Smooth muscle cell (in vitro differentiated cells): ENCODE measurements around the gene AKAP6. TPM values are rescaled to one million over a fixed set of nuclear protein-coding genes. Genes with fewer than 3 reads are reported as not detected.

Experiments
- DNase-seq: peaks from one replicate; lab custom pipeline; 2025; ENCODE audit not compliant: unreplicated experiment; lab: John Stamatoyannopoulos, UW
- H2AFZ ChIP-seq: fragments of 200-600 bp; sonication (generic); 2 replicates; pipeline ENCODE4 v1.6.0; 2016; ENCODE audit warnings: antibody characterized with exemption, low read depth, mild to moderate bottlenecking
- H3F3A ChIP-seq: fragments of 200-600 bp; sonication (generic); 2 replicates; pipeline ENCODE4 v1.6.0; 2017; ENCODE audit warnings: antibody characterized with exemption, low read depth
- H3K27ac ChIP-seq: fragments of 200-600 bp; sonication (generic); 2 replicates; pipeline ENCODE4 v1.5.1; 2016; ENCODE audit warnings: low read depth, mild to moderate bottlenecking
- H3K27me3 ChIP-seq: fragments of 200-600 bp; sonication (generic); 2 replicates; pipeline ENCODE4 v1.6.1; 2016; ENCODE audit warnings: low read depth, mild to moderate bottlenecking
- H3K36me3 ChIP-seq: fragments of 200-600 bp; sonication (generic); 2 replicates; pipeline ENCODE4 v1.5.1; 2016; ENCODE audit warnings: low read depth
- H3K4me1 ChIP-seq: fragments of 200-600 bp; sonication (generic); 2 replicates; pipeline ENCODE4 v1.5.1; 2016; ENCODE audit warnings: low read depth
- H3K4me2 ChIP-seq: fragments of 200-600 bp; sonication (generic); 2 replicates; pipeline ENCODE4 v1.6.0; 2016; ENCODE audit warnings: mild to moderate bottlenecking
- H3K4me3 ChIP-seq: fragments of 200-600 bp; sonication (generic); 2 replicates; pipeline ENCODE4 v1.5.1; 2016; ENCODE audit warnings: mild to moderate bottlenecking
- H3K79me2 ChIP-seq: fragments of 200-600 bp; sonication (generic); 2 replicates; pipeline ENCODE4 v1.6.0; 2016; ENCODE audit warnings: low read depth, mild to moderate bottlenecking
- H3K9ac ChIP-seq: fragments of 200-600 bp; sonication (generic); 2 replicates; pipeline ENCODE4 v1.6.0; 2016; ENCODE audit warnings: low read depth
- H3K9me3 ChIP-seq: fragments of 200-600 bp; sonication (generic); replicated peaks from 2 replicates; pipeline ENCODE4 v1.5.1; 2016; ENCODE audit warnings: low read depth
- H4K20me1 ChIP-seq: fragments of 200-600 bp; sonication (generic); 2 replicates; pipeline ENCODE4 v1.6.0; 2016; ENCODE audit warnings: low read depth
- CTCF ChIP-seq: fragments of 200-600 bp; sonication (generic); IDR thresholded peaks from 2 replicates; pipeline ENCODE4 v1.5.1; 2017; ENCODE audit warnings: borderline replicate concordance, mild to moderate bottlenecking, antibody characterized with exemption; ENCODE audit not compliant: insufficient read depth, poor library complexity, severe bottlenecking
- WGBS: methylation state at CpG from one replicate; pipeline ENCODE4 v1.1.7; 2016; ENCODE audit warnings: low lambda C conversion rate; 5-methylcytosine and 5-hydroxymethylcytosine counted together
- polyA plus RNA-seq: library from polyadenylated mRNA; unstranded; fragments of >200 nt; fragmentation: Nextera tagmentation; extraction: Ambion mirVana; gene quantifications from 2 replicates; pipeline ENCODE4 v1.2.1, GENCODE V29; 2016
- total RNA-seq: library from RNA; depleted of rRNA; stranded (reverse); fragments of >200 nt; gene quantifications from 2 replicates; pipeline ENCODE4 v1.2.3, GENCODE V29; 2014

AKAP6 gene
- total and polyA plus RNA-seq, 2 experiments from 2014 or later, result 1.3 to 6.4 TPM

GRCh38 chr14:32313844-32314376, 15.2 kb upstream of the AKAP6 start:
- no peaks in the 10 kb centered on the region for H3K9me3 ChIP-seq
- peaks cover 4% of the 10 kb centered on the region for H3K4me1 ChIP-seq
- no peak overlapping the region for H3K4me3 ChIP-seq
- no peak for DNase-seq
- H2AFZ ChIP-seq, result no peak overlapping the region
- no peaks in the 10 kb centered on the region for H4K20me1 ChIP-seq
- no peaks in the 10 kb centered on the region for H3K79me2 ChIP-seq
- WGBS, result 92% methylated on average over 5 of the region's 5 CpGs
- H3K27me3 ChIP-seq, result no peaks in the 10 kb centered on the region
- no peaks in the 10 kb centered on the region for H3K36me3 ChIP-seq
- H3K9ac ChIP-seq, result no peak overlapping the region
- no peak overlapping the region for H3K27ac ChIP-seq
- H3F3A ChIP-seq, result no peaks in the 10 kb centered on the region
- no peak overlapping the region for H3K4me2 ChIP-seq
- no peak for TF ChIP-seq CTCF

- Histone ChIP-seq H3K79me2 (no peaks in the 10 kb centered on the region), H3K4me2 (no peak overlapping the region), H3K36me3 (no peaks in the 10 kb centered on the region), H3F3A (no peaks in the 10 kb centered on the region), H2AFZ (no peak overlapping the region), H3K9me3 (no peaks in the 10 kb centered on the region), H4K20me1 (no peaks in the 10 kb centered on the region), H3K9ac (no peak overlapping the region), H3K27ac (no peak overlapping the region), H3K4me1 (peaks cover 4% of the 10 kb centered on the region), H3K27me3 (no peaks in the 10 kb centered on the region), H3K4me3 (no peak overlapping the region)
- DNase-seq, result no peak
- no peak for TF ChIP-seq CTCF
- 88% methylated on average over 7 of the region's 7 CpGs for WGBS
Measured at GRCh38 chr14:32318087-32318795, 10.9 kb upstream of the AKAP6 start.

- Histone ChIP-seq H3K4me1 (no peaks in the 10 kb centered on the region), H3K27ac (no peak overlapping the region), H3K36me3 (no peaks in the 10 kb centered on the region), H3K27me3 (no peaks in the 10 kb centered on the region), H3K9ac (no peak overlapping the region), H3K4me2 (no peak overlapping the region), H3K9me3 (no peaks in the 10 kb centered on the region), H3K79me2 (no peaks in the 10 kb centered on the region), H3F3A (no peaks in the 10 kb centered on the region), H3K4me3 (no peak overlapping the region), H4K20me1 (no peaks in the 10 kb centered on the region), H2AFZ (no peak overlapping the region)
- TF ChIP-seq CTCF, result no peak
- no peak for DNase-seq
Measured at GRCh38 chr14:32319368-32320049, 9.6 kb upstream of the AKAP6 start.
